Measurements from ENCODE around the gene VAV2.

Gene VAV2

GRCh38 chr9:133917375-133917774 lies 74.7 kb downstream of the VAV2 start:
- no peak for TF ChIP-seq Cebpa-rat (IDR thresholded peaks at IDR 0.05)
- 0 out of 2 replicates have a peak, but pooled peaks cover 6% of the 10 kb centered on the region for H4K20me1 ChIP-seq
- peaks cover 7% of the 10 kb centered on the region; the same call in 1 of the 2 replicates for H3K36me3 ChIP-seq
- H3K9ac ChIP-seq, result peak overlapping the region; percentile 82
- H3K4me2 ChIP-seq, result peak overlapping the region; percentile 96
- H3K27ac ChIP-seq, result peak overlapping the region; percentile 90
- H3K27me3 ChIP-seq, result no peaks in the 10 kb centered on the region
- H3K4me3 ChIP-seq, result no peak overlapping the region
- H3K9me3 ChIP-seq, result no peaks in the 10 kb centered on the region
- peaks cover 97% of the 10 kb centered on the region for H3K4me1 ChIP-seq

- H3K27ac ChIP-seq, result peak overlapping the region; percentile 90
- H3K27me3 ChIP-seq, result no peaks in the 10 kb centered on the region
- 0 out of 2 replicates have a peak, but pooled peaks cover 6% of the 10 kb centered on the region for H4K20me1 ChIP-seq
- TF ChIP-seq Cebpa-rat (IDR thresholded peaks at IDR 0.05), result no peak
- H3K9me3 ChIP-seq, result no peaks in the 10 kb centered on the region
- peak overlapping the region; percentile 96 for H3K4me2 ChIP-seq
- peaks cover 92% of the 10 kb centered on the region for H3K4me1 ChIP-seq
- no peaks in the 10 kb centered on the region for H3K36me3 ChIP-seq
- no peak overlapping the region for H3K4me3 ChIP-seq
- H3K9ac ChIP-seq, result peak overlapping the region; percentile 45; the same call in 1 of the 2 replicates
Observed at GRCh38 chr9:133916159-133916541, 76.0 kb downstream of the VAV2 start.

GRCh38 chr9:133915534-133916158 lies 76.5 kb downstream of the VAV2 start:
- H3K4me1 ChIP-seq, result peaks cover 92% of the 10 kb centered on the region
- H3K36me3 ChIP-seq, result no peaks in the 10 kb centered on the region
- no peaks in the 10 kb centered on the region for H3K27me3 ChIP-seq
- peak overlapping the region; percentile 96 for H3K4me2 ChIP-seq
- no peak for TF ChIP-seq Cebpa-rat (IDR thresholded peaks at IDR 0.05)
- H3K4me3 ChIP-seq, result no peak overlapping the region
- no peaks in the 10 kb centered on the region for H3K9me3 ChIP-seq
- H3K27ac ChIP-seq, result peak overlapping the region; percentile 90
- H3K9ac ChIP-seq, result 0 out of 2 replicates have a peak overlapping the region, but pooled peaks have one; percentile 41
- 0 out of 2 replicates have a peak, but pooled peaks cover 6% of the 10 kb centered on the region for H4K20me1 ChIP-seq

GRCh38 chr9:133914442-133915342 lies 77.4 kb downstream of the VAV2 start:
- no peak for TF ChIP-seq Cebpa-rat (IDR thresholded peaks at IDR 0.05)
- Histone ChIP-seq H3K4me3 (no peak overlapping the region), H4K20me1 (0 out of 2 replicates have a peak, but pooled peaks cover 12% of the 10 kb centered on the region)

GRCh38 chr9:133913571-133914369 lies 78.4 kb downstream of the VAV2 start:
- peak overlapping the region; percentile 24; the same call in 1 of the 2 replicates for H3K9ac ChIP-seq
- peak overlapping the region; percentile 51 for H3K4me2 ChIP-seq
- no peak for TF ChIP-seq Cebpa-rat (IDR thresholded peaks at IDR 0.05)
- H3K4me3 ChIP-seq, result no peak overlapping the region
- no peaks in the 10 kb centered on the region for H3K36me3 ChIP-seq
- no peaks in the 10 kb centered on the region for H3K9me3 ChIP-seq
- no peaks in the 10 kb centered on the region for H3K27me3 ChIP-seq
- H4K20me1 ChIP-seq, result peaks cover 22% of the 10 kb centered on the region; the same call in 1 of the 2 replicates
- peaks cover 90% of the 10 kb centered on the region for H3K4me1 ChIP-seq
- H3K27ac ChIP-seq, result peak overlapping the region; percentile 59

More at GRCh38 chr9:133914442-133915342, 77.4 kb downstream of the VAV2 start:
- Histone ChIP-seq H3K4me2 (peak overlapping the region; percentile 96), H3K27me3 (no peaks in the 10 kb centered on the region), H3K36me3 (no peaks in the 10 kb centered on the region), H3K4me1 (peaks cover 90% of the 10 kb centered on the region), H3K9ac (peak overlapping the region; percentile 41; the same call in 1 of the 2 replicates), H3K27ac (peak overlapping the region; percentile 72), H3K9me3 (no peaks in the 10 kb centered on the region)

GRCh38 chr9:133910855-133911514 lies 81.1 kb downstream of the VAV2 start:
- Histone ChIP-seq H3K27me3 (no peaks in the 10 kb centered on the region), H3K9me3 (no peaks in the 10 kb centered on the region), H3K36me3 (no peaks in the 10 kb centered on the region), H3K27ac (no peak overlapping the region), H3K4me2 (no peak overlapping the region), H3K4me1 (peaks cover 88% of the 10 kb centered on the region), H4K20me1 (peaks cover 43% of the 10 kb centered on the region), H3K9ac (0 out of 2 replicates have a peak overlapping the region, but pooled peaks have one; percentile 10), H3K4me3 (no peak overlapping the region)
- TF ChIP-seq Cebpa-rat (IDR thresholded peaks at IDR 0.05), result no peak

GRCh38 chr9:133906932-133907910 lies 84.9 kb downstream of the VAV2 start:
- Histone ChIP-seq H3K27ac (peak overlapping the region; percentile 66), H4K20me1 (peaks cover 74% of the 10 kb centered on the region)
- TF ChIP-seq Cebpa-rat (IDR thresholded peaks at IDR 0.05), result no peak

GRCh38 chr9:133906218-133906617 lies 85.9 kb downstream of the VAV2 start:
- Histone ChIP-seq H3K4me1 (peaks cover 92% of the 10 kb centered on the region), H3K36me3 (no peaks in the 10 kb centered on the region), H3K9me3 (no peaks in the 10 kb centered on the region), H3K9ac (no peak overlapping the region), H3K4me2 (peak overlapping the region; percentile 66; the same call in 1 of the 2 replicates), H3K4me3 (no peak overlapping the region), H4K20me1 (peaks cover 84% of the 10 kb centered on the region), H3K27me3 (no peaks in the 10 kb centered on the region), H3K27ac (peak overlapping the region; percentile 66; the same call in 1 of the 2 replicates)
- no peak for TF ChIP-seq Cebpa-rat (IDR thresholded peaks at IDR 0.05)

More at GRCh38 chr9:133906932-133907910, 84.9 kb downstream of the VAV2 start:
- peak overlapping the region; percentile 67; the same call in 1 of the 2 replicates for H3K9ac ChIP-seq
- no peaks in the 10 kb centered on the region for H3K27me3 ChIP-seq
- H3K36me3 ChIP-seq, result no peaks in the 10 kb centered on the region
- no peak overlapping the region for H3K4me3 ChIP-seq
- peaks cover 88% of the 10 kb centered on the region for H3K4me1 ChIP-seq
- H3K9me3 ChIP-seq, result no peaks in the 10 kb centered on the region
- peak overlapping the region; percentile 66 for H3K4me2 ChIP-seq
